ENCODE data around the gene SEMA3B.
"Not testable (repeated sequence)": the region's sequence is repeated elsewhere in the genome, so short reads cannot be mapped to it uniquely, and the experiment has no call there.

The SEMA3B gene

GRCh38 chr3:50226888-50227389 lies 42.0 kb upstream of the SEMA3B start:
- no peaks in the 10 kb centered on the region for H3K36me3 ChIP-seq (replicated peaks; ENCODE audit: insufficient read depth, low read length)
- peaks cover 8% of the 10 kb centered on the region for H3K4me1 ChIP-seq (ENCODE audit: low read length)
- H3K9me3 ChIP-seq (replicated peaks; ENCODE audit: insufficient read depth, low read length) = no peaks in the 10 kb centered on the region
- H2AFZ ChIP-seq (ENCODE audit: low read length) = peak overlapping the region; percentile 99
- 0 out of 2 replicates have a peak, but pooled peaks cover 9% of the 10 kb centered on the region for H3K79me2 ChIP-seq (ENCODE audit: low read length)
- peaks cover 5% of the 10 kb centered on the region; the same call in 1 of the 2 replicates for H3F3A ChIP-seq (ENCODE audit: insufficient read depth, low read length)
- H3K27ac ChIP-seq (ENCODE audit: low read length) = peak overlapping the region; percentile 39; the same call in 1 of the 2 replicates
- no peaks in the 10 kb centered on the region for H4K20me1 ChIP-seq (ENCODE audit: insufficient read depth, low read length)
- H3K9me2 ChIP-seq (replicated peaks; ENCODE audit: insufficient read depth, low read length) = no peaks in the 10 kb centered on the region
- TF ChIP-seq EZH2phosphoT487 (IDR thresholded peaks at IDR 0.05; ENCODE audit: low read length) (no peak), EZH2 (optimal IDR thresholded peaks at IDR 0.05; ENCODE audit: low read depth, low read length) (no peak)
- TF ChIP-seq, protein P1, sequence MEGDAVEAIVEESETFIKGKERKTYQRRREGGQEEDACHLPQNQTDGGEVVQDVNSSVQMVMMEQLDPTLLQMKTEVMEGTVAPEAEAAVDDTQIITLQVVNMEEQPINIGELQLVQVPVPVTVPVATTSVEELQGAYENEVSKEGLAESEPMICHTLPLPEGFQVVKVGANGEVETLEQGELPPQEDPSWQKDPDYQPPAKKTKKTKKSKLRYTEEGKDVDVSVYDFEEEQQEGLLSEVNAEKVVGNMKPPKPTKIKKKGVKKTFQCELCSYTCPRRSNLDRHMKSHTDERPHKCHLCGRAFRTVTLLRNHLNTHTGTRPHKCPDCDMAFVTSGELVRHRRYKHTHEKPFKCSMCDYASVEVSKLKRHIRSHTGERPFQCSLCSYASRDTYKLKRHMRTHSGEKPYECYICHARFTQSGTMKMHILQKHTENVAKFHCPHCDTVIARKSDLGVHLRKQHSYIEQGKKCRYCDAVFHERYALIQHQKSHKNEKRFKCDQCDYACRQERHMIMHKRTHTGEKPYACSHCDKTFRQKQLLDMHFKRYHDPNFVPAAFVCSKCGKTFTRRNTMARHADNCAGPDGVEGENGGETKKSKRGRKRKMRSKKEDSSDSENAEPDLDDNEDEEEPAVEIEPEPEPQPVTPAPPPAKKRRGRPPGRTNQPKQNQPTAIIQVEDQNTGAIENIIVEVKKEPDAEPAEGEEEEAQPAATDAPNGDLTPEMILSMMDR (IDR thresholded peaks at IDR 0.05; ENCODE audit: low read length) = no peak
- peak overlapping the region; percentile 82 for H3K4me3 ChIP-seq (ENCODE audit: low read length)
- peak overlapping the region; percentile 100 for H3K4me2 ChIP-seq (ENCODE audit: low read depth, low read length)
- H3K9ac ChIP-seq (ENCODE audit: low read length) = peak overlapping the region; percentile 54
- peaks cover 24% of the 10 kb centered on the region for H3K27me3 ChIP-seq (replicated peaks; ENCODE audit: insufficient read depth, low read length)
- DNase-seq = peak; percentile 48

DNA sequence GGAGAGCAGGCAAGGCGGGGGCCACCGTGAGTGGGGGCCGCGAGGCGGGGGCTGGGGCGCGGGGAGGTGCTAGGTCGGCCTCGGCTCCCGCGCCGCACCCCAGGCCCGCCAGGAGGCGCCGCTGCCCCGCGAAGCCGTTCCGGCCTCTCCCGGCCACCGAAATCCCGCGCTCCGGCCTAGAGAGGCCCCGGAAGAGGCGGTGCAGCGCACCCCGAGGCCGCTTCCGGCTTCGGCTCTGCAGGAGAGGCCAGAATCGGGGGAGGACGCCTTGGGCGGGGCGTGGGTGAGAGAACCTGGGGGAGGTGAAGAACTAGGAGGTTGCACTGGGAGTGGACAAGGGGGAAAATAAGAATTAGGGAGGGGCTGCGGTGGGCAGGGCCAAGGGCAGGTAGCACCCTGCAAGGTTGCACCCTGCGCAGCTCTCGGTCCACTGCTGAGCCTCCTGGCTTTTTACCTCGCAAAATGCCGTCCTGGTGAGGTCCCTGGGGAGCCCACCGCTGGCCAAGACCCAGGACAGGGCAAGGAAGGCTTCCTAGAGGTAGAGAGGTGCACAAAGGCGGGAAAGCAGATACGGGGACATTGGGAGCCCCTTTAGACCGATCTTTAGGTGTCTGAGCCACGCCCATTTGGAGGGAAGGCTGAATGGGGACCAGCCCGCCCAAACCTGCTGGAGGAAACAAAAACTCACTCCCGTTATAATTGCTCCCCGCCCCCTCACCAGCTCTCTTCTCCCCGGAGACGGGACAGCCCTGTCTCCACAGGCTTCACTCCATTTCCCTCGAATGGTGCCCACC lies 41.4 kb upstream of the SEMA3B start:
- Histone ChIP-seq H3K9ac (ENCODE audit: low read length) (peak overlapping the region; percentile 64; the same call in 1 of the 2 replicates), H3K4me2 (ENCODE audit: low read depth, low read length) (peak overlapping the region; percentile 100), H3K4me1 (ENCODE audit: low read length) (peaks cover 8% of the 10 kb centered on the region), H3K27ac (ENCODE audit: low read length) (peak overlapping the region; percentile 49; the same call in 1 of the 2 replicates), H3K9me2 (replicated peaks; ENCODE audit: insufficient read depth, low read length) (no peaks in the 10 kb centered on the region), H3K9me3 (replicated peaks; ENCODE audit: insufficient read depth, low read length) (no peaks in the 10 kb centered on the region), H3K79me2 (ENCODE audit: low read length) (0 out of 2 replicates have a peak, but pooled peaks cover 9% of the 10 kb centered on the region), H3F3A (ENCODE audit: insufficient read depth, low read length) (peaks cover 5% of the 10 kb centered on the region; the same call in 1 of the 2 replicates), H3K27me3 (replicated peaks; ENCODE audit: insufficient read depth, low read length) (peaks cover 24% of the 10 kb centered on the region), H3K4me3 (ENCODE audit: low read length) (peak overlapping the region; percentile 82), H3K36me3 (replicated peaks; ENCODE audit: insufficient read depth, low read length) (no peaks in the 10 kb centered on the region), H4K20me1 (ENCODE audit: insufficient read depth, low read length) (no peaks in the 10 kb centered on the region), H2AFZ (ENCODE audit: low read length) (peak overlapping the region; percentile 99)
- DNase-seq = peak; percentile 96
- no peak for TF ChIP-seq EZH2 (optimal IDR thresholded peaks at IDR 0.05; ENCODE audit: low read depth, low read length)
- TF ChIP-seq, protein P1 (IDR thresholded peaks at IDR 0.05; ENCODE audit: low read length) = peak; percentile 64
- TF ChIP-seq EZH2phosphoT487 (IDR thresholded peaks at IDR 0.05; ENCODE audit: low read length) = no peak

DNA sequence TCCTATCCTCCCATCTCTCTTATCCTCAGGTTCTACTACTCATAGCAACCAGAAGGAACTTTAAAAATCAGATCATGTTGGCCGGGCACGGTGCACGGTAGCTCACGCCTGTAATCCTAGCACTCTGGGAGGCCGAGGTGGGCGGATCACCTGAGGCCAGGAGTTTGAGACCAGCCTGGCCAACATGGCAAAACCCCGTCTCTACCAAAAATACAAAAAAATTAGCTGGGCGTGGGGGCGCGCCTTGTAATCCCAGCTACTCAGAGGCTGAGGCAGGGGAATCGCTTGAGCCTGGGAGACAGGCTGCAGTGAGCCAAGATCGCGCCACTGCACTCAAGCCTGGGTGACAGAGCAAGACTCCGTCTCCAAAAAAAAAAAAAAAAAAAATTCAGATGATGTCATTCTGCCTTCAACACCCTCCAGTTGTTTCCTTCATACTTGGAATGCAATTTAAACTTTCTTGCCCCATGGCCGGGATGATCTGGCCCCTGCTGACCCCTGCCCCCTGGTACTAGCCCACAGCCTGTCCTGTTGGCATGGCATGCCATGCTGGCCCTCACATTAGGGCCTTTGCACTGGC lies 40.7 kb upstream of the SEMA3B start:
- Histone ChIP-seq H3K27ac (ENCODE audit: low read length) (peak overlapping the region; percentile 49; the same call in 1 of the 2 replicates), H3K4me3 (ENCODE audit: low read length) (peak overlapping the region; percentile 75), H3K4me2 (ENCODE audit: low read depth, low read length) (peak overlapping the region; percentile 100), H3K27me3 (replicated peaks; ENCODE audit: insufficient read depth, low read length) (peaks cover 23% of the 10 kb centered on the region), H2AFZ (ENCODE audit: low read length) (peak overlapping the region; percentile 74), H3K9ac (ENCODE audit: low read length) (peak overlapping the region; percentile 64; the same call in 1 of the 2 replicates)
- not testable (repeated sequence) for H3K9me2 ChIP-seq (replicated peaks; ENCODE audit: insufficient read depth, low read length); DNase-seq; H4K20me1 ChIP-seq (ENCODE audit: insufficient read depth, low read length); H3K36me3 ChIP-seq (replicated peaks; ENCODE audit: insufficient read depth, low read length); H3K4me1 ChIP-seq (ENCODE audit: low read length); H3F3A ChIP-seq (ENCODE audit: insufficient read depth, low read length); H3K79me2 ChIP-seq (ENCODE audit: low read length); H3K9me3 ChIP-seq (replicated peaks; ENCODE audit: insufficient read depth, low read length)
